Testis (tissue), 3 donors: ENCODE data around the gene KIF5C. TPM values are rescaled to one million over a fixed set of nuclear protein-coding genes. Genes with fewer than 3 reads are reported as not detected.

Experiments
- DNase-seq: peaks from one replicate; pipeline ENCODE4 v3.0.0-alpha.2; 2019
- H3K27ac ChIP-seq, 2 donors: fragments of 200-600 bp; sonication (generic); one replicate each; pipeline ENCODE4 v1.5.1; 2019
- H3K27me3 ChIP-seq: fragments of 200-600 bp; sonication (generic); one replicate; pipeline ENCODE4 v1.5.1; 2019
- H3K36me3 ChIP-seq: fragments of 200-600 bp; sonication (generic); one replicate; pipeline ENCODE4 v1.5.1; 2017; ENCODE audit warnings: low read depth; ENCODE audit errors: missing control alignments
- H3K4me1 ChIP-seq: fragments of 200-600 bp; sonication (generic); one replicate; pipeline ENCODE4 v1.5.1; 2019
- H3K4me3 ChIP-seq, 2 donors: fragments of 200-600 bp; sonication (generic); one replicate each; pipeline ENCODE4 v1.5.1; 2017 to 2019
- H3K9me3 ChIP-seq: fragments of 200-600 bp; sonication (generic); one replicate; pipeline ENCODE4 v1.5.1; 2017
- POLR2A ChIP-seq: fragments of 450-650 bp; IDR thresholded peaks from one replicate; pipeline ENCODE4 v1.6.1; 2017; ENCODE audit warnings: antibody characterized with exemption, mild to moderate bottlenecking, moderate library complexity
- WGBS, 2 donors: methylation state at CpG; one replicate each; pipeline ENCODE4 v1.1.5; 2018; 5-methylcytosine and 5-hydroxymethylcytosine counted together
- intact Hi-C: fragments of 100-400 bp; cut with DNase I; formaldehyde crosslinking; loops from one replicate; pipeline ENCODE4 v1.15.1; 2023; ENCODE audit warnings: low total_unique reads
- polyA plus RNA-seq: library from polyadenylated mRNA; stranded (reverse); fragments of 350-450 nt; fragmentation: Illumina TruSeq; extraction: RNeasy Lipid Tissue Mini Kit (QIAGEN cat#74804); gene quantifications from one replicate; pipeline ENCODE4 v1.2.3, GENCODE V29; 2014; ENCODE audit warnings: low read depth, low replicate concordance; ENCODE audit not compliant: insufficient read depth
- total RNA-seq, 2 donors: library from RNA; depleted of rRNA; stranded (reverse); fragments of >200 nt; gene quantifications; one replicate each; pipeline ENCODE4 v1.2.3, GENCODE V29; 2016
- TF ChIP-seq, protein P1 (sequence below), 3 experiments: fragments of 450-650 bp in 2 of 3; fragments of 200-600 bp in 1 of 3; sonication (generic) in 1 of 3; IDR thresholded peaks; one replicate each; pipeline ENCODE4 v1.5.1; 2016 to 2019; ENCODE audit warnings: antibody characterized with exemption in 3 of 3, mild to moderate bottlenecking in 2 of 3, moderate library complexity in 1 of 3

The KIF5C gene
- total and polyA plus RNA-seq, 3 donors from 2014 or later, result 57.0 to 159 (median 146) TPM

DNA sequence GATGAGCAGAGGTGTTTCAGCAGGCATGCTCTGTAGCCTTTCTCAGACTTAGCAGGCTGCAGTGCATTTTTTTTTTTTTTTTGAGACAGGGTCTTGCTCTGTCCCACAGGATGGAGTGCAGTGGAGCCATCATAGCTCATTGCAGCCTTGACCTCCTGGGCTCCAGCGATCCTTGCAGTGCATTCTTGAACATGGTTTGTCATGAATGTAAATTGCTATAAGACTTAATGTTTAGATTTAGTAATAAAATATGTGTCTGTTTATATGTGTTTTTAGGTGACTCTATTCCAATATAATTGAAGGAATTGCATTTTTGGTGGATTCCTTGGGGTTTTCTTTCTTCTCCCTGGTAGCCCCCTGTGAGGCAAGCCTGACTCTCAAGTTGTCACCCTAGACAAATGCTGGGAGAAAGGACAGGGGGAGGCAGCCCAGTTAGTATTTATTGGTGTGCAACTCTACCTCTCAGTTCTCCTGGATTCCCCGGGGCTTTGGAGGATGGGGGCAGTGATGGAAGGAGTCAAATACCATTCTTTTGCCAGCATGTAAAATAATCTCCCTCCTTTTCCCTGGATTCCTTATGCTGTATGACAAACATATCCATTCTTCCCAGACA lies 186.2 kb downstream of the KIF5C start:
- TF ChIP-seq POLR2A, result no peak
- TF ChIP-seq, protein P1, sequence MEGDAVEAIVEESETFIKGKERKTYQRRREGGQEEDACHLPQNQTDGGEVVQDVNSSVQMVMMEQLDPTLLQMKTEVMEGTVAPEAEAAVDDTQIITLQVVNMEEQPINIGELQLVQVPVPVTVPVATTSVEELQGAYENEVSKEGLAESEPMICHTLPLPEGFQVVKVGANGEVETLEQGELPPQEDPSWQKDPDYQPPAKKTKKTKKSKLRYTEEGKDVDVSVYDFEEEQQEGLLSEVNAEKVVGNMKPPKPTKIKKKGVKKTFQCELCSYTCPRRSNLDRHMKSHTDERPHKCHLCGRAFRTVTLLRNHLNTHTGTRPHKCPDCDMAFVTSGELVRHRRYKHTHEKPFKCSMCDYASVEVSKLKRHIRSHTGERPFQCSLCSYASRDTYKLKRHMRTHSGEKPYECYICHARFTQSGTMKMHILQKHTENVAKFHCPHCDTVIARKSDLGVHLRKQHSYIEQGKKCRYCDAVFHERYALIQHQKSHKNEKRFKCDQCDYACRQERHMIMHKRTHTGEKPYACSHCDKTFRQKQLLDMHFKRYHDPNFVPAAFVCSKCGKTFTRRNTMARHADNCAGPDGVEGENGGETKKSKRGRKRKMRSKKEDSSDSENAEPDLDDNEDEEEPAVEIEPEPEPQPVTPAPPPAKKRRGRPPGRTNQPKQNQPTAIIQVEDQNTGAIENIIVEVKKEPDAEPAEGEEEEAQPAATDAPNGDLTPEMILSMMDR (IDR thresholded peaks at IDR 0.05), result no peak
- intact Hi-C loops, result no loop called here
- no peaks in the 10 kb centered on the region for H3K9me3 ChIP-seq
- DNase-seq, result no peak
- H3K27me3 ChIP-seq, result no peaks in the 10 kb centered on the region
- H3K36me3 ChIP-seq, result no peaks in the 10 kb centered on the region
- no peak overlapping the region for H3K4me3 ChIP-seq
- 53 to 65% methylated on average over 2 of the region's 2 CpGs for WGBS, 2 donors
- H3K4me1 ChIP-seq, result no peaks in the 10 kb centered on the region
- no peak overlapping the region for H3K27ac ChIP-seq

DNA sequence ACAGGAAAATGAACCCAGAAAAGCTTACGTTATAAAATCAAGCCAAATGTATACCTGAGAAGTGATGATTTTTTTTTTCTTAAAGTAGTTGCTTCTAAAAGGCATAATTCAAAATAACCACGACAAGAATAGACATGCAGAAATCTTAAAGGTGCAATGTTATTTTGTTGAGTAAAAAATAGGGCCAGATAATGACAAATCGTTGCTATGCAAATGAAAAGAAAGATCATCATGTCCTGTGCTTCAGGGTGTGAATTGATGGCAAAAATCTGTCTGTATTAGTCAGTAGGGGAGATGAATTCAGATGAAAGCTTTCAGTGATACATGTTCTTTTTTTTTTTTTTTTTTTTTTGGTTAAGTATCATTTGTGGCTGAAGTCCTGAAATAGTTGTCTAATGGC lies 187.5 kb downstream of the KIF5C start:
- Histone ChIP-seq H3K36me3 (no peaks in the 10 kb centered on the region), H3K4me3 (no peak overlapping the region), H3K4me1 (no peaks in the 10 kb centered on the region), H3K27ac (no peak overlapping the region), H3K9me3 (no peaks in the 10 kb centered on the region), H3K27me3 (no peaks in the 10 kb centered on the region)
- WGBS, 2 donors, result 71 to 83% methylated on average over 3 of the region's 3 CpGs
- intact Hi-C loops, result no loop called here
- TF ChIP-seq, protein P1 (IDR thresholded peaks at IDR 0.05), result no peak
- TF ChIP-seq POLR2A, result no peak
- no peak for DNase-seq

DNA sequence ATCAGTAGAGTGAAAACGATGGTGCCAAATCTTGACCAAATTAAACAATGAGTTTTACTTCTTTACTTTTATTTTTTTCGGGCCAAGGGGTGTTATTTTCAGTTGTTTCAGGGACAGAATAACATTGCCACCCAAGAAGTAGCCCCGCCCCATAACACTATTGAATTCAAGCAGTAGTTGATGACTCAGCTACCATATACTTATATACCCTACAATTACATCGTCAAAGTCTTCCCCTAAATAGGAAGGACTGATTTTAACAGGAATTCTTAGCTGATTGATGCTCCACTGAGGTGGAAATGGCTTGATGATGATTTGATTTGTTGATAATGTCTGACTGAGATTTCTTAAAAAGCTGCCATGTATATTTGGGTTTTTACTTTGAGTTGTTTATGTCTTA lies 188.2 kb downstream of the KIF5C start:
- H3K27ac ChIP-seq, result no peak overlapping the region
- 81 to 83% methylated on average over 4 of the region's 4 CpGs for WGBS, 2 donors
- H3K36me3 ChIP-seq, result no peaks in the 10 kb centered on the region
- no peaks in the 10 kb centered on the region for H3K4me1 ChIP-seq
- no peaks in the 10 kb centered on the region for H3K27me3 ChIP-seq
- no peak for TF ChIP-seq POLR2A
- TF ChIP-seq, protein P1 (IDR thresholded peaks at IDR 0.05), result no peak
- H3K9me3 ChIP-seq, result no peaks in the 10 kb centered on the region
- intact Hi-C loops, result no loop called here
- H3K4me3 ChIP-seq, result no peak overlapping the region
- DNase-seq, result no peak

DNA sequence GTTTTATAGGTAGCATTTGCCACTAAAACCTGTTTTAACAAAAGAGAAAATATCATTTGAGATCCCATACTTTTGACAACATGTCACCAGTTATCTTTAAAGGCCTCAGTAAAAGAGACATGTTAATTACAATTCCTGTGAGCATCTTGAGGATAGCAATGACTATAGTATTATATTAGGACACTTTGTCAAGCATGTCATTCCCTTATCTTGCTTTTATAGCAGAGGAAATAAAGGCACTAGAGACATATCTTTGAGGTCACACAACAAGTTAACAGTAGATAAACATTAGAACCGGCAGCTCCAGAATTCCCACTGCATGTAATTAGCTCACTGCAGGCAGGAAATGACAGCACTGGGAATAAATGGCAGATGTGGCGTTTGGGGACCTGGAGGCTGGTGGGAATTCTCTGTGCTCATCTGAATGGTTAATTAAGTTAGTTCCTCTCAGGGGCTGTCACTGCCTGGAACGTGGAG lies 189.4 kb downstream of the KIF5C start:
- Histone ChIP-seq H3K27me3 (no peaks in the 10 kb centered on the region), H3K9me3 (no peaks in the 10 kb centered on the region), H3K4me1 (no peaks in the 10 kb centered on the region), H3K36me3 (no peaks in the 10 kb centered on the region), H3K27ac (no peak overlapping the region), H3K4me3 (no peak overlapping the region)
- intact Hi-C loops, result no loop called here
- TF ChIP-seq POLR2A, result no peak
- no peak for DNase-seq
- WGBS, 2 donors, result 41 to 57% methylated on average over 3 of the region's 3 CpGs

DNA sequence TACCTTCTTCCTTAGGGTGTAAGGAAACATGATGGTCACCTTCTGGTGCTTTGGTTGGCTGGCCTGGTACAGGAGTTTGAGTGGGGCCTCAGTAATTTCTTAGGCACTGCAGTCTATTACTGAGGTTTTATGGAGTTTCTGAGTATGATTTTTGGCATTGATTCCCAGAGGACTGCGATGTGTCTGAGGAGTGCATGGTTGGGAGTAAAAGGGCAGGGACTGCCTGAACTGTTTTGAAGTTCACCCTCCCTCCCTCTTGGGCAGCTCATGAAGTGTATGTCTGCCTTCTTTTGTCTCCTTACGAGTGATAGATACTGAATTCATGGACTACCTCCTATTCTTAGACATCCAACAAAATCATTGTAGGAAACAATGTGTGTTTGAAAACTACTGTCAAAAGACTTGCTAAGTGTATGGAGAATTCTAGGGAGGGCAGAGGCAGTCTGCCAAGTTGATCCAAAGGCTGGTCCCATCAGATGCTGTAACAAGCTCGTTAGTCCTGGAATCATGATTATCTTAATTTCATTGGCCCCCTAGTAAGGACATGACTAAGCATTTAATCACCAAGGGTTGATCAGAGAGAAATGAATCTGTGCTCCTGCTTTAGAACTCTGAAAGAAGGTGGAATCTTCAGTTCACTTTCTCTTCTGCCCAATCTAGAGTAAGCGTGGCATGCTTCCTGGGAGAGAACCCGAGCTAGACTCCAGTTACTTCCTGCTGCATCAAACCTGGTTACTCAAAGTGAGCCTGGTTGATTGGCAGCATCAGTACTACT lies 190.0 kb downstream of the KIF5C start:
- H3K4me3 ChIP-seq, result no peak overlapping the region
- no peaks in the 10 kb centered on the region for H3K4me1 ChIP-seq
- intact Hi-C loops, result no loop called here
- H3K9me3 ChIP-seq, result no peaks in the 10 kb centered on the region
- H3K27me3 ChIP-seq, result no peaks in the 10 kb centered on the region
- H3K36me3 ChIP-seq, result no peaks in the 10 kb centered on the region
- TF ChIP-seq, protein P1 (IDR thresholded peaks at IDR 0.05), result no peak
- no peak for TF ChIP-seq POLR2A
- no peak overlapping the region for H3K27ac ChIP-seq
- no peak for DNase-seq
- whole genome bisulfite sequencing, 2 donors, result 60 to 68% methylated on average over 5 of the region's 5 CpGs
